IMR-90 (cell line): ENCODE data around the gene LAG3. TPM values are rescaled to one million over a fixed set of nuclear protein-coding genes. Genes with fewer than 3 reads are reported as not detected.

Source experiments
- ATAC-seq: fragments of 200-7000 bp; cut with Tn5 transposase; 2 replicates; pipeline ENCODE4 v1.9.1; 2020; ENCODE audit warnings: low read depth, mild to moderate bottlenecking, moderate library complexity
- BruUV-seq: library from RNA; stranded (reverse); fragments of 400-500 nt; replicated peaks from 2 replicates; lab custom pipeline; 2021; lab: Mats Ljungman, UMichigan
- CTCF ChIA-PET: fragments of 300-600 bp; formaldehyde crosslinking; extraction: SDS; loops from one replicate; lab custom pipeline; 2021; ENCODE audit warnings: antibody characterized with exemption; lab: Yijun Ruan, JAX
- POLR2A ChIA-PET: fragments of 300-600 bp; sonication (Branson Sonifier 250); formaldehyde crosslinking; loops from one replicate; lab custom pipeline; 2022; ENCODE audit warnings: antibody characterized with exemption; ENCODE audit not compliant: unreplicated experiment; lab: Charles Lee
- DNase-seq: peaks from one replicate; pipeline ENCODE4 v3.0.0; 2013
- H2AFZ ChIP-seq: replicated peaks from 2 replicates; pipeline ENCODE3; 2013; ENCODE audit warnings: low read length, mild to moderate bottlenecking; ENCODE audit not compliant: poor library complexity
- H2AK5ac ChIP-seq: 2 replicates; pipeline ENCODE4 v1.6.1; 2013; ENCODE audit warnings: low read depth, low read length, inconsistent platforms
- H2AK9ac ChIP-seq: replicated peaks from 2 replicates; pipeline ENCODE3; 2013; ENCODE audit warnings: mild to moderate bottlenecking, low read depth, low read length, moderate library complexity; ENCODE audit not compliant: poor library complexity
- H2BK120ac ChIP-seq: 2 replicates; pipeline ENCODE4 v1.6.1; 2013; ENCODE audit warnings: low read depth, low read length, inconsistent platforms
- H2BK15ac ChIP-seq: 3 replicates; pipeline ENCODE4 v1.6.1; 2013; ENCODE audit warnings: low read depth, low read length, inconsistent platforms
- H2BK20ac ChIP-seq: 2 replicates; pipeline ENCODE4 v1.6.1; 2013; ENCODE audit warnings: low read depth, mild to moderate bottlenecking, inconsistent platforms, low read length, moderate library complexity
- H2BK5ac ChIP-seq: 2 replicates; pipeline ENCODE4 v1.6.1; 2013; ENCODE audit warnings: mild to moderate bottlenecking, low read depth, low read length, inconsistent platforms; ENCODE audit not compliant: poor library complexity, severe bottlenecking
- H3K14ac ChIP-seq: replicated peaks from 2 replicates; pipeline ENCODE4 v1.6.1; 2013; ENCODE audit warnings: low read depth, low read length, inconsistent platforms
- H3K18ac ChIP-seq: 2 replicates; pipeline ENCODE4 v1.6.1; 2013; ENCODE audit warnings: low read depth, low read length, control low read depth
- H3K23ac ChIP-seq: 2 replicates; pipeline ENCODE4 v1.6.1; 2013; ENCODE audit warnings: low read depth, low read length, inconsistent platforms
- H3K27ac ChIP-seq: 2 replicates; pipeline ENCODE4 v1.5.1; 2013; ENCODE audit warnings: mild to moderate bottlenecking, control low read depth, low read length; ENCODE audit not compliant: insufficient read depth
- H3K27me3 ChIP-seq: 2 replicates; pipeline ENCODE4 v1.6.1; 2013; ENCODE audit warnings: low read length; ENCODE audit not compliant: control insufficient read depth, insufficient read depth
- H3K36me3 ChIP-seq: 2 replicates; pipeline ENCODE4 v1.6.1; 2013; ENCODE audit warnings: low read length, mixed read lengths; ENCODE audit not compliant: control insufficient read depth, insufficient read depth
- H3K4ac ChIP-seq: 2 replicates; pipeline ENCODE4 v1.6.1; 2013; ENCODE audit warnings: low read depth, low read length, inconsistent platforms
- H3K4me1 ChIP-seq: 2 replicates; pipeline ENCODE4 v1.6.1; 2013; ENCODE audit warnings: low read length, mixed read lengths; ENCODE audit not compliant: control insufficient read depth, insufficient read depth
- H3K4me2 ChIP-seq: 2 replicates; pipeline ENCODE4 v1.6.1; 2013; ENCODE audit warnings: low read depth, mild to moderate bottlenecking, control low read depth, low read length, moderate library complexity
- H3K4me3 ChIP-seq: 2 replicates; pipeline ENCODE4 v1.5.1; 2013; ENCODE audit warnings: low read depth, mild to moderate bottlenecking, control low read depth, low read length, moderate library complexity; ENCODE audit not compliant: insufficient read depth
- H3K56ac ChIP-seq: 2 replicates; pipeline ENCODE4 v1.6.1; 2013; ENCODE audit warnings: low read length, inconsistent platforms; ENCODE audit not compliant: insufficient read depth; ENCODE audit errors: extremely low read depth
- H3K79me1 ChIP-seq, 2 experiments: 2 replicates each; pipeline ENCODE4 v1.6.1; 2013; ENCODE audit warnings: low read length in 2 of 2, inconsistent platforms in 1 of 2, low read depth in 1 of 2
- H3K9ac ChIP-seq: 2 replicates; pipeline ENCODE4 v1.6.1; 2013; ENCODE audit warnings: low read depth, low read length, control low read depth
- H3K9me1 ChIP-seq: 2 replicates; pipeline ENCODE4 v1.6.1; 2013; ENCODE audit warnings: low read length, inconsistent platforms; ENCODE audit not compliant: insufficient read depth
- H3K9me3 ChIP-seq: 2 replicates; pipeline ENCODE4 v1.6.1; 2013; ENCODE audit warnings: low read length; ENCODE audit not compliant: control insufficient read depth, insufficient read depth
- H4K20me1 ChIP-seq: 2 replicates; pipeline ENCODE4 v1.6.1; 2013; ENCODE audit warnings: low read length, inconsistent platforms; ENCODE audit not compliant: insufficient read depth
- H4K5ac ChIP-seq: 2 replicates; pipeline ENCODE4 v1.6.1; 2013; ENCODE audit warnings: mild to moderate bottlenecking, low read depth, low read length, control low read depth
- H4K8ac ChIP-seq, 2 experiments: 2 replicates each; pipeline ENCODE4 v1.6.1; 2013; ENCODE audit warnings: low read depth in 2 of 2, low read length in 2 of 2, control low read depth in 1 of 2, inconsistent platforms in 1 of 2
- H4K91ac ChIP-seq: 2 replicates; pipeline ENCODE4 v1.6.1; 2013; ENCODE audit warnings: low read depth, low read length, inconsistent platforms; ENCODE audit not compliant: insufficient read depth
- SMC3 ChIP-seq: fragments of 150-350 bp; IDR thresholded peaks from 2 replicates; pipeline ENCODE4 v1.6.1; 2016; ENCODE audit warnings: low read depth, mild to moderate bottlenecking, antibody characterized with exemption, low read length, moderate library complexity
- WGBS, 2 experiments: methylation state at CpG; one replicate each; pipeline versions ENCODE4 v1.1.5 to v1.1.7; 2013; ENCODE audit warnings: missing lambda C conversion rate in 2 of 2; ENCODE audit not compliant: insufficient read length in 1 of 2; ENCODE audit errors: extremely low coverage in 2 of 2; 5-methylcytosine and 5-hydroxymethylcytosine counted together
- dilution Hi-C: fragments of 300-500 bp; cut with HindIII; formaldehyde crosslinking; loops from one replicate; pipeline ENCODE4 v1.14.3; 2018; ENCODE audit warnings: low sequenced_read_pairs; ENCODE audit not compliant: unreplicated experiment
- in situ Hi-C: fragments of 300-500 bp; cut with MboI; formaldehyde crosslinking; loops from 3 replicates; pipeline ENCODE4 v1.14.3; 2019; ENCODE audit warnings: low sequenced_read_pairs, inconsistent platforms, mixed read lengths
- intact Hi-C: fragments of 100-400 bp; cut with micrococcal nuclease; formaldehyde crosslinking; loops from 2 replicates; pipeline ENCODE4 v1.10.0; 2022
- polyA plus RNA-seq, 3 experiments: library from polyadenylated mRNA; depleted of rRNA; stranded (reverse); fragments of >200 nt; gene quantifications; 2 replicates each; pipeline ENCODE4 v1.2.3, GENCODE V29; 2012; ENCODE audit warnings: low replicate concordance in 1 of 3
- total RNA-seq: library from RNA; depleted of rRNA; stranded (reverse); fragments of >200 nt; gene quantifications from 2 replicates; pipeline ENCODE4 v1.2.3, GENCODE V29; 2012

Gene LAG3
- total and polyA plus RNA-seq, 2 of the 4 experiments (the other 2 are of a cell fraction), result 0.41 TPM; not detected in 1

GRCh38 chr12:6771091-6771495, 1.2 kb upstream of the LAG3 start:
- peaks cover 12% of the 10 kb centered on the region for H3K9me1 ChIP-seq
- H3K79me1 ChIP-seq, result peaks cover 15 to 42% of the 10 kb centered on the region in 2 experiments
- no CpG with 5 or more reads among the region's 4 CpGs for WGBS, 2 experiments
- no peak overlapping the region for H2BK120ac ChIP-seq
- H3K4me2 ChIP-seq, result no peak overlapping the region
- H4K91ac ChIP-seq, result no peak overlapping the region
- H2BK5ac ChIP-seq, result no peak overlapping the region
- H3K36me3 ChIP-seq, result peaks cover 17% of the 10 kb centered on the region
- H4K20me1 ChIP-seq, result peaks cover 35% of the 10 kb centered on the region
- dilution Hi-C loops, result no loop called here
- ATAC-seq, result no peak
- H4K5ac ChIP-seq, result no peak overlapping the region
- no peak overlapping the region for H3K4ac ChIP-seq
- ChIA-PET CTCF (interaction anchor here (1.4 kb wide), 1 partner anchor 18 kb away, joined by 5 read pairs; the partner anchor contains the start of gene MLF2), POLR2A (no interaction called here)
- 0 out of 2 replicates have a peak overlapping the region, but pooled peaks have one; percentile 34 for H3K23ac ChIP-seq
- H3K4me1 ChIP-seq, result peaks cover 13% of the 10 kb centered on the region
- H3K14ac ChIP-seq, result no peak overlapping the region
- no peak overlapping the region for H3K56ac ChIP-seq
- no peak overlapping the region for H2BK15ac ChIP-seq
- H3K4me3 ChIP-seq, result no peak overlapping the region
- H3K27ac ChIP-seq, result no peak overlapping the region
- no peak overlapping the region for H2BK20ac ChIP-seq
- H3K9me3 ChIP-seq, result no peaks in the 10 kb centered on the region
- no peak overlapping the region for H3K9ac ChIP-seq
- H2AFZ ChIP-seq, result no peak overlapping the region
- no peaks in the 10 kb centered on the region for H3K27me3 ChIP-seq
- H2AK5ac ChIP-seq, result no peak overlapping the region
- no peak for DNase-seq
- intact Hi-C loops, result no loop called here
- in situ Hi-C loops, result no loop called here
- TF ChIP-seq SMC3, result no peak
- no peak overlapping the region for H3K18ac ChIP-seq
- H2AK9ac ChIP-seq, result peak overlapping the region; percentile 86
- BruUV-seq, result no TSS peak
- H4K8ac ChIP-seq, result no peak overlapping the region
